ENCODE results near the gene MRPL18.

DNA sequence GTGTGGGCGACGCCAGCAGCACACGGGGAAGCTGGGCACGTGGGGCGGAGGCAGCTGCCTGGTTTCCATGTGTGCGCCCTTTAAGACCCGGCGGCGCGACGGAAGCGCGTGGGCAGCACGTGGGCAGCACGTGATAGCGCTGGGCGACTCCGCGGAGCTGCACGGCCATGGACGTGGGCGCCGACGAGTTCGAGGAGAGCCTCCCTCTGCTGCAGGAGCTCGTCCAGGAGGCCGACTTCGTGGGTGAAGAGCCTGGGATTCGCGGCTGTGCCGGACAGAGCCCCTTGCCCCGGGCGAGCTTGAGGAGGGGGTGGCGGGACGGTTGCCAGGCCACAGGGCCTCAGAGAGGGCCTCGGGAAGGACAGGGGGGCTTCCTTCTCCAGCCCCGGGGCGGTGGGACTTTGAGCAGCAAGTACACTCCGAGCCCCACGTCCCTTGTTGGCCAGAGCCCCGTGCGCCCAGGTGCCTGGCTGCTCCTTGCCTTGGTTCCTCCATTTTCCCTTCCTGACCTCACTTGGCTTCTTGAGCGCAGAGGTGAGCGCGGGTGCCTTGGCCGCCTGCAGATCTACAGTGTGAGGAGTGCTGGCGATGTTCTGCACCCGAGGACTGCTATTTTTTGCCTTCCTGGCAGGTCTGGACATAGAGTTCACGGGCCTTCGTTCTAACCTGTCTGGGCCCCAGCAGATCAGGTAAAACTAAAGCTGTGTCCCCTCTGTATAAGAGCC, 10.0 kb downstream of the MRPL18 start, which contains the start of gene PNLDC1:
- no peak for TF ChIP-seq CTCF (conservative IDR thresholded peaks at IDR 0.05; ENCODE audit: low read depth, low read length)
- no peak for TF ChIP-seq EZH2 (IDR thresholded peaks at IDR 0.05; ENCODE audit: low read length, unreplicated experiment)

Data from PC-3 (cell line).